ENCODE data around the gene HELZ2. TPM values are rescaled to one million over a fixed set of nuclear protein-coding genes. Genes with fewer than 3 reads are reported as not detected.

HELZ2 gene
- total RNA-seq, 3 donors from 2014 or later: 35.4 to 49.3 (median 36.2) TPM

DNA sequence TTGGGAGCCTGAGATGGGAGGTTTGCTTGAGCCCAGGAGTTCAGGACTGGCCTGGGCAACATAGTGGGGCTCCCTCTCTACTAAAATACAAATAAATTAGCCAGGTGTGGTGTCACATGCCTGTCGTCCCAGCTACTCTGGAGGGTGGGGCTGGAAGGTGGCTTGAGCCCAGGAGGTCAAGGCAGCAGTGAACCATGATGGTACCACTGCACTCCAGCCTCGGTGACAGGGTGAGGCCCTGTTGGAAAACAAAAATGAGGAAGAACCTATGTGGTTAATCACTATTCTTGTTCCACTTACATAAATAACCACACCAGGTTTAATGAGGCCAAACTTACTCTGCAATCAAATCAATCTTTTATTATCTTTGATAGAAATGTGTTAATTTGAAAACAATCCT is 48.1 kb downstream of the HELZ2 start:
- Histone ChIP-seq H3K9me3 (peaks cover 2% of the 10 kb centered on the region), H3K4me1 (ENCODE audit: low read depth) (peaks cover 11% of the 10 kb centered on the region), H3K4me3 (no peak overlapping the region), H3K36me3 (ENCODE audit: low read depth) (no peaks in the 10 kb centered on the region)
- TF ChIP-seq, protein P1, sequence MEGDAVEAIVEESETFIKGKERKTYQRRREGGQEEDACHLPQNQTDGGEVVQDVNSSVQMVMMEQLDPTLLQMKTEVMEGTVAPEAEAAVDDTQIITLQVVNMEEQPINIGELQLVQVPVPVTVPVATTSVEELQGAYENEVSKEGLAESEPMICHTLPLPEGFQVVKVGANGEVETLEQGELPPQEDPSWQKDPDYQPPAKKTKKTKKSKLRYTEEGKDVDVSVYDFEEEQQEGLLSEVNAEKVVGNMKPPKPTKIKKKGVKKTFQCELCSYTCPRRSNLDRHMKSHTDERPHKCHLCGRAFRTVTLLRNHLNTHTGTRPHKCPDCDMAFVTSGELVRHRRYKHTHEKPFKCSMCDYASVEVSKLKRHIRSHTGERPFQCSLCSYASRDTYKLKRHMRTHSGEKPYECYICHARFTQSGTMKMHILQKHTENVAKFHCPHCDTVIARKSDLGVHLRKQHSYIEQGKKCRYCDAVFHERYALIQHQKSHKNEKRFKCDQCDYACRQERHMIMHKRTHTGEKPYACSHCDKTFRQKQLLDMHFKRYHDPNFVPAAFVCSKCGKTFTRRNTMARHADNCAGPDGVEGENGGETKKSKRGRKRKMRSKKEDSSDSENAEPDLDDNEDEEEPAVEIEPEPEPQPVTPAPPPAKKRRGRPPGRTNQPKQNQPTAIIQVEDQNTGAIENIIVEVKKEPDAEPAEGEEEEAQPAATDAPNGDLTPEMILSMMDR (IDR thresholded peaks at IDR 0.05): no peak
- ATAC-seq (peak; percentile 33), DNase-seq (peak in 2 of 3 donors; percentile 46 to 60)
- intact Hi-C loops (cut with DNase I, micrococcal nuclease): no loop called here

DNA sequence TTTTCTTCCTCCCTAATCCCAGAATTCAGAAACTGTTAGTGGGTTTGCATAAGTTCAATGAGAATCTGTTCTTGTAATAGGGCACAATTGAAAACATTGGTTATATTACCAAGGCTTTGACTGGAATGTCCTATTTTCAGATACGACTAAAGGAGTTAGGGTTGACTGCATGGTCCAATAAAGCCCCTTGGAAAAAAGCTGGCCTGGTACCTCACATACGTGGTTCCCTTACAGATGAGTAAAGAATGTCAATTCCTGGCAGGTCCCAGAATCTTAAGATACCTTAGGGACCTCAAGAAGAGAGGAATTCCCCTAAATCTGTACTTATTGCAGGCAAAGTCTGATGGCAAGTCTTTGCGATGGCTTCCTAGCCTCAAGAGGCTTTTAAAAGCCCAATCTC is 48.9 kb downstream of the HELZ2 start:
- intact Hi-C loops (cut with DNase I, micrococcal nuclease): no loop called here
- Histone ChIP-seq H3K4me1 (ENCODE audit: low read depth) (peaks cover 11% of the 10 kb centered on the region), H3K9me3 (peaks cover 2% of the 10 kb centered on the region), H3K36me3 (ENCODE audit: low read depth) (no peaks in the 10 kb centered on the region), H3K4me3 (no peak overlapping the region)
- DNase-seq (no peak), ATAC-seq (no peak)
- TF ChIP-seq, protein P1 (IDR thresholded peaks at IDR 0.05): no peak

Other genes with a start within 250 kb of the HELZ2 start
- not detected for gene CHRNA4, start 212.9 kb downstream of the HELZ2 start, total RNA-seq
- 1 to 10 TPM in 1 of 3 donors, not detected in 2; 1.4 TPM for gene KCNQ2, start 101.6 kb downstream of the HELZ2 start, total RNA-seq
- 10 to 100 TPM in 1 of 3 donors, 1 to 10 TPM in 2; 1.3 to 15.0 (median 2.7) TPM for gene EEF1A2, start 75.2 kb downstream of the HELZ2 start, total RNA-seq
- 100 to 1,000 TPM; 263 to 672 (median 537) TPM for gene PPDPF, start 53.5 kb downstream of the HELZ2 start, total RNA-seq
- gene PTK6, start 36.9 kb downstream of the HELZ2 start, total RNA-seq: 10 to 100 TPM; 39.5 to 91.7 (median 87.1) TPM
- under 1 TPM; 0.25 to 0.52 (median 0.27) TPM for gene SRMS, start 26.5 kb downstream of the HELZ2 start, total RNA-seq
- under 1 TPM in 2 of 3 donors, not detected in 1; 0.19 to 0.25 TPM for gene FNDC11, start 20.1 kb downstream of the HELZ2 start, total RNA-seq
- 10 to 100 TPM; 10.3 to 12.8 (median 11.4) TPM for gene GMEB2, start 52.9 kb upstream of the HELZ2 start, total RNA-seq
- 10 to 100 TPM in 1 of 3 donors, 1 to 10 TPM in 2; 2.7 to 19.7 (median 6.7) TPM for gene STMN3, start 79.2 kb upstream of the HELZ2 start, total RNA-seq
- 10 to 100 TPM; 23.5 to 42.8 (median 34.2) TPM for gene RTEL1, start 84.1 kb upstream of the HELZ2 start, total RNA-seq
- gene TNFRSF6B, start 122.4 kb upstream of the HELZ2 start, total RNA-seq: 10 to 100 TPM in 1 of 3 donors, not detected in 2; 19.7 TPM
- gene ARFRP1, start 133.7 kb upstream of the HELZ2 start, total RNA-seq: 10 to 100 TPM; 64.5 to 69.7 (median 68.6) TPM
- gene ZGPAT, start 133.8 kb upstream of the HELZ2 start, total RNA-seq: 10 to 100 TPM; 24.3 to 34.0 (median 31.7) TPM
- 10 to 100 TPM; 10.4 to 11.2 (median 10.8) TPM for gene LIME1, start 162.4 kb upstream of the HELZ2 start, total RNA-seq
- gene SLC2A4RG, start 165.5 kb upstream of the HELZ2 start, total RNA-seq: 10 to 100 TPM; 44.9 to 65.0 (median 50.6) TPM

Data from mucosa of descending colon (tissue), 3 donors.